IMR-90 (cell line): ENCODE measurements around the gene CRYBG3. TPM values are rescaled to one million over a fixed set of nuclear protein-coding genes. Genes with fewer than 3 reads are reported as not detected.

Experiments
- ATAC-seq: fragments of 200-7000 bp; cut with Tn5 transposase; 2 replicates; pipeline ENCODE4 v1.9.1; 2020; ENCODE audit warnings: low read depth, mild to moderate bottlenecking, moderate library complexity
- BruUV-seq: library from RNA; stranded (reverse); fragments of 400-500 nt; replicated peaks from 2 replicates; lab custom pipeline; 2021; lab: Mats Ljungman, UMichigan
- CTCF ChIA-PET: fragments of 300-600 bp; formaldehyde crosslinking; extraction: SDS; loops from one replicate; lab custom pipeline; 2021; ENCODE audit warnings: antibody characterized with exemption; lab: Yijun Ruan, JAX
- POLR2A ChIA-PET: fragments of 300-600 bp; sonication (Branson Sonifier 250); formaldehyde crosslinking; loops from one replicate; lab custom pipeline; 2022; ENCODE audit warnings: antibody characterized with exemption; ENCODE audit not compliant: unreplicated experiment; lab: Charles Lee
- DNase-seq: peaks from one replicate; pipeline ENCODE4 v3.0.0; 2013
- H2AFZ ChIP-seq: replicated peaks from 2 replicates; pipeline ENCODE3; 2013; ENCODE audit warnings: low read length, mild to moderate bottlenecking; ENCODE audit not compliant: poor library complexity
- H2AK5ac ChIP-seq: 2 replicates; pipeline ENCODE4 v1.6.1; 2013; ENCODE audit warnings: low read depth, low read length, inconsistent platforms
- H2AK9ac ChIP-seq: replicated peaks from 2 replicates; pipeline ENCODE3; 2013; ENCODE audit warnings: mild to moderate bottlenecking, low read depth, low read length, moderate library complexity; ENCODE audit not compliant: poor library complexity
- H2BK120ac ChIP-seq: 2 replicates; pipeline ENCODE4 v1.6.1; 2013; ENCODE audit warnings: low read depth, low read length, inconsistent platforms
- H2BK15ac ChIP-seq: 3 replicates; pipeline ENCODE4 v1.6.1; 2013; ENCODE audit warnings: low read depth, low read length, inconsistent platforms
- H2BK20ac ChIP-seq: 2 replicates; pipeline ENCODE4 v1.6.1; 2013; ENCODE audit warnings: low read depth, mild to moderate bottlenecking, inconsistent platforms, low read length, moderate library complexity
- H2BK5ac ChIP-seq: 2 replicates; pipeline ENCODE4 v1.6.1; 2013; ENCODE audit warnings: mild to moderate bottlenecking, low read depth, low read length, inconsistent platforms; ENCODE audit not compliant: poor library complexity, severe bottlenecking
- H3K14ac ChIP-seq: replicated peaks from 2 replicates; pipeline ENCODE4 v1.6.1; 2013; ENCODE audit warnings: low read depth, low read length, inconsistent platforms
- H3K18ac ChIP-seq: 2 replicates; pipeline ENCODE4 v1.6.1; 2013; ENCODE audit warnings: low read depth, low read length, control low read depth
- H3K23ac ChIP-seq: 2 replicates; pipeline ENCODE4 v1.6.1; 2013; ENCODE audit warnings: low read depth, low read length, inconsistent platforms
- H3K27ac ChIP-seq: 2 replicates; pipeline ENCODE4 v1.5.1; 2013; ENCODE audit warnings: mild to moderate bottlenecking, control low read depth, low read length; ENCODE audit not compliant: insufficient read depth
- H3K27me3 ChIP-seq: 2 replicates; pipeline ENCODE4 v1.6.1; 2013; ENCODE audit warnings: low read length; ENCODE audit not compliant: control insufficient read depth, insufficient read depth
- H3K36me3 ChIP-seq: 2 replicates; pipeline ENCODE4 v1.6.1; 2013; ENCODE audit warnings: low read length, mixed read lengths; ENCODE audit not compliant: control insufficient read depth, insufficient read depth
- H3K4ac ChIP-seq: 2 replicates; pipeline ENCODE4 v1.6.1; 2013; ENCODE audit warnings: low read depth, low read length, inconsistent platforms
- H3K4me1 ChIP-seq: 2 replicates; pipeline ENCODE4 v1.6.1; 2013; ENCODE audit warnings: low read length, mixed read lengths; ENCODE audit not compliant: control insufficient read depth, insufficient read depth
- H3K4me2 ChIP-seq: 2 replicates; pipeline ENCODE4 v1.6.1; 2013; ENCODE audit warnings: low read depth, mild to moderate bottlenecking, control low read depth, low read length, moderate library complexity
- H3K4me3 ChIP-seq: 2 replicates; pipeline ENCODE4 v1.5.1; 2013; ENCODE audit warnings: low read depth, mild to moderate bottlenecking, control low read depth, low read length, moderate library complexity; ENCODE audit not compliant: insufficient read depth
- H3K56ac ChIP-seq: 2 replicates; pipeline ENCODE4 v1.6.1; 2013; ENCODE audit warnings: low read length, inconsistent platforms; ENCODE audit not compliant: insufficient read depth; ENCODE audit errors: extremely low read depth
- H3K79me1 ChIP-seq, 2 experiments: 2 replicates each; pipeline ENCODE4 v1.6.1; 2013; ENCODE audit warnings: low read length in 2 of 2, inconsistent platforms in 1 of 2, low read depth in 1 of 2
- H3K9ac ChIP-seq: 2 replicates; pipeline ENCODE4 v1.6.1; 2013; ENCODE audit warnings: low read depth, low read length, control low read depth
- H3K9me1 ChIP-seq: 2 replicates; pipeline ENCODE4 v1.6.1; 2013; ENCODE audit warnings: low read length, inconsistent platforms; ENCODE audit not compliant: insufficient read depth
- H3K9me3 ChIP-seq: 2 replicates; pipeline ENCODE4 v1.6.1; 2013; ENCODE audit warnings: low read length; ENCODE audit not compliant: control insufficient read depth, insufficient read depth
- H4K20me1 ChIP-seq: 2 replicates; pipeline ENCODE4 v1.6.1; 2013; ENCODE audit warnings: low read length, inconsistent platforms; ENCODE audit not compliant: insufficient read depth
- H4K5ac ChIP-seq: 2 replicates; pipeline ENCODE4 v1.6.1; 2013; ENCODE audit warnings: mild to moderate bottlenecking, low read depth, low read length, control low read depth
- H4K8ac ChIP-seq, 2 experiments: 2 replicates each; pipeline ENCODE4 v1.6.1; 2013; ENCODE audit warnings: low read depth in 2 of 2, low read length in 2 of 2, control low read depth in 1 of 2, inconsistent platforms in 1 of 2
- H4K91ac ChIP-seq: 2 replicates; pipeline ENCODE4 v1.6.1; 2013; ENCODE audit warnings: low read depth, low read length, inconsistent platforms; ENCODE audit not compliant: insufficient read depth
- CTCF ChIP-seq: conservative IDR thresholded peaks from 2 replicates; pipeline ENCODE4 v1.5.1; 2012; ENCODE audit warnings: mild to moderate bottlenecking, low read depth, low read length, improper control_type of control experiment
- RCOR1 ChIP-seq: IDR thresholded peaks from 2 replicates; pipeline ENCODE4 v1.6.1; 2012; ENCODE audit warnings: mild to moderate bottlenecking, low read length, improper control_type of control experiment; ENCODE audit not compliant: insufficient replicate concordance
- WGBS, 2 experiments: methylation state at CpG; one replicate each; pipeline versions ENCODE4 v1.1.5 to v1.1.7; 2013; ENCODE audit warnings: missing lambda C conversion rate in 2 of 2; ENCODE audit not compliant: insufficient read length in 1 of 2; ENCODE audit errors: extremely low coverage in 2 of 2; 5-methylcytosine and 5-hydroxymethylcytosine counted together
- dilution Hi-C: fragments of 300-500 bp; cut with HindIII; formaldehyde crosslinking; loops from one replicate; pipeline ENCODE4 v1.14.3; 2018; ENCODE audit warnings: low sequenced_read_pairs; ENCODE audit not compliant: unreplicated experiment
- in situ Hi-C: fragments of 300-500 bp; cut with MboI; formaldehyde crosslinking; loops from 3 replicates; pipeline ENCODE4 v1.14.3; 2019; ENCODE audit warnings: low sequenced_read_pairs, inconsistent platforms, mixed read lengths
- intact Hi-C: fragments of 100-400 bp; cut with micrococcal nuclease; formaldehyde crosslinking; loops from 2 replicates; pipeline ENCODE4 v1.10.0; 2022
- polyA plus RNA-seq, 3 experiments: library from polyadenylated mRNA; depleted of rRNA; stranded (reverse); fragments of >200 nt; gene quantifications; 2 replicates each; pipeline ENCODE4 v1.2.3, GENCODE V29; 2012; ENCODE audit warnings: low replicate concordance in 1 of 3
- total RNA-seq: library from RNA; depleted of rRNA; stranded (reverse); fragments of >200 nt; gene quantifications from 2 replicates; pipeline ENCODE4 v1.2.3, GENCODE V29; 2012

CRYBG3 gene
- total and polyA plus RNA-seq, 2 of the 4 experiments (the other 2 are of a cell fraction), result 4.9 to 26.2 TPM

DNA sequence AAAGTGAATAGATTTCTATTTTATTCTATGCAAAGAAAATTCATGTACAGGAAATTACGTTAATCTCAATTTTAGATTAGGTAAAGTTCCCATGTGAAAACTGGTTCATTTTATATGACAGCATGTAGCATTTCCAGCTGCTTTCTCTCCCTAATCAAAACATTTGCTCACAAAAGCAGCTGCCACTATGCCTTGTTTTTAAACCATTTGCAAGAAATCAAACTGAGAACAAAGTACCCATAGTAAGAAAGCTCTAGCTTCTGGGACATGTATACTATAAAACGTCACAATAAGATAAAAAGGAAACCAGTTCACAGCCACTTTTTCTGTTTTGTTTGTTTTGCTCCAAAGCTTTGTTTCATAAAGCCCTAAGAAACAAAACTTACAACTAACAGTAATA lies 5.0 kb upstream of the CRYBG3 start:
- Histone ChIP-seq H3K27me3 (0 out of 2 replicates have a peak, but pooled peaks cover 2% of the 10 kb centered on the region), H2AFZ (no peak overlapping the region), H3K4me3 (no peak overlapping the region), H4K20me1 (no peaks in the 10 kb centered on the region), H2BK5ac (no peak overlapping the region), H2AK5ac (no peak overlapping the region), H2BK120ac (no peak overlapping the region), H3K9me3 (no peaks in the 10 kb centered on the region), H2BK20ac (no peak overlapping the region), H3K9me1 (no peaks in the 10 kb centered on the region), H4K91ac (no peak overlapping the region), H3K4me1 (no peaks in the 10 kb centered on the region), H3K36me3 (no peaks in the 10 kb centered on the region), H3K4ac (no peak overlapping the region), H3K4me2 (no peak overlapping the region), H3K56ac (no peak overlapping the region), H3K14ac (no peak overlapping the region), H3K27ac (no peak overlapping the region), H2BK15ac (no peak overlapping the region), H3K79me1 (no peaks in the 10 kb centered on the region), H3K18ac (no peak overlapping the region; the same call in 1 of the 2 replicates), H2AK9ac (no peak overlapping the region), H4K5ac (no peak overlapping the region), H3K9ac (no peak overlapping the region), H3K23ac (no peak overlapping the region), H4K8ac (no peak overlapping the region)
- no TSS peak for BruUV-seq
- dilution Hi-C loops, result loop anchor here (25.0 kb wide), 1 partner anchor 195 kb away; no protein-coding TSS in a partner anchor
- ChIA-PET CTCF (no interaction called here), POLR2A (no interaction called here)
- no peak for ATAC-seq
- WGBS, 2 experiments, result no CpG with 5 or more reads among the region's 2 CpGs
- DNase-seq, result no peak
- intact Hi-C loops, result no loop called here
- in situ Hi-C loops, result loop anchor here (25.0 kb wide), 1 partner anchor 770 kb away; the partner anchor contains the start of gene CPOX
- no peak for TF ChIP-seq RCOR1
- no peak for TF ChIP-seq CTCF
